Right lobe of liver (tissue), 4 donors: Measurements from ENCODE around the gene HEXIM2.
A peak's percentile ranks its signal among the peaks of the same experiment; 100 is the strongest.

Source experiments
- CTCF ChIP-seq, 4 donors: fragments of 200-600 bp in 3 of 4; fragments of 450-650 bp in 1 of 4; IDR thresholded peaks; one replicate each; pipeline versions ENCODE4 v1.5.1 to v1.8.0; 2016 to 2022; ENCODE audit warnings: antibody characterized with exemption in 4 of 4, mild to moderate bottlenecking in 2 of 4
- POLR2A ChIP-seq: fragments of 450-650 bp; IDR thresholded peaks from one replicate; pipeline ENCODE4 v1.6.1; 2017; ENCODE audit warnings: antibody characterized with exemption, mild to moderate bottlenecking
- donor health status: DM: no; HTN: no; CAD: no.
- donor health status: DM: no; HTN: no; CAD: no.
- donor health status: DM: no; HTN: yes; CAD: no.

GRCh38 chr17:45135192-45135977 lies 26.3 kb upstream of the HEXIM2 start, which contains the start of gene ACBD4:
- TF ChIP-seq CTCF (IDR thresholded peaks at IDR 0.05) (peak; percentile 100), POLR2A (peak; percentile 93)
